ENCODE results near the gene R3HDM2.

The R3HDM2 gene

DNA sequence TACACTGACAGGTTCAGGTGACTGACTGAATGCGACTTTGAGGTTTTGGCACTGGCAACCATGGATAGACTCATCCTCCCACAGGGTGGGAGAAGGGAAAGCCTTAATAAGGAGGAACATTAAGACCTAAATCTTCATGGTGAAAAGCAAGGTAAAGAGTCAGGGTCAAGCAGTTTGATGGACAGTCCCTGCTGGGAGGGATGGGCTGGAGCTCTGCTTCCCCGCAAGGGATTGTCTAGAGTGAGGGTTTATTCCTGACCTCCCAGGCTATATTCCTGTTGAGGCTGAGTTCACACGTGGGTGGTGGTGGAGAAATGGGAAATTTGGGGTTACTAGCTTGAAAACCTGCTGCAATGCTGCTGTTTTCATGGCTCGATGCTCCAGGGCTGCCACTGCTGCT, 170.5 kb downstream of the R3HDM2 start:
- no peak for DNase-seq

DNA sequence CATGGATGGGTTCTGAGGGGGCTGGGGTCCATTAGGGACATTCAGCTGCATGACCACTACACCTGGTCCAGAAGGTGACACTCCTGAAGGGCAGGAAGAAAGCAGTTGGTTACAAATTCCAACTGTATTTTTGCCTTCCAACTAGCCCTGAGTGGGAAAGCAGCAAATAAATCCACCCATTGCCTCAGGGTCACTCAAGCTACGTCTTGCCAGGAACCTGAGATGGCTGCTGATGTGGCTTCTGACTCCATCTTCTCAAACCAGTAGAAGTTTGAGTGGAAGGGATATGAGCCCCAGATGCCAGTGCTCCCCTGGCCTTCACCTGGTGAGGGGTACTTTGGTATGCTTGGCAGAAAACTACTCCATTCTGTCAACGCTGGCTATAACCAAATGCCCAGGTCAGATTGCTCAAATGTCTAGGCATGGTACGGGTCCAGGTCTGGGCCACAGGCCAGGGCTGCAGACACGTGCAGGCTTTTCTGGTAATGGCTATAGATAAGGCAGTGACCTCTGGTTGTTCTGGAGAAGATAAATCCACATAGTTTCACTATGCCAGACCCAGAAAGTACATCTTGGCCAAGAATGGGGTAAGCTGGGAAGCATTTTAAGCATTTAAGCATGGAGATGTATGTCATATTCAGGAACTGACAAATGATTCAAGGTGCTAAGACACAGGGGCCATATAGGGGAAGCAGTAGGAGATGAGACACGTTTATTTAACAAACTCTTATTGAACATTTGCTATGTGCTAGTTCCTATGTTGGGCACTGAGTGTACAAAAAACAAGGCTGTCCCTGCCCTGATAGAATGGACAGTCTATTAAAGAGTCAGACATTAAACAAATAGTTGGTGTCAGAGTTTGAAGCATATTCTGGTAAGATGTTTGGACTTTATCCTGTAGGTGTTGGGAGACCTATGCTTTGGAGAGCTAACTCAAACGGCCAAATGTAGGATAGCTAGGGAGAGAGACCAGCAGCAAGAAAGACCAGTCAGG, 171.6 kb downstream of the R3HDM2 start:
- DNase-seq, result no peak

DNA sequence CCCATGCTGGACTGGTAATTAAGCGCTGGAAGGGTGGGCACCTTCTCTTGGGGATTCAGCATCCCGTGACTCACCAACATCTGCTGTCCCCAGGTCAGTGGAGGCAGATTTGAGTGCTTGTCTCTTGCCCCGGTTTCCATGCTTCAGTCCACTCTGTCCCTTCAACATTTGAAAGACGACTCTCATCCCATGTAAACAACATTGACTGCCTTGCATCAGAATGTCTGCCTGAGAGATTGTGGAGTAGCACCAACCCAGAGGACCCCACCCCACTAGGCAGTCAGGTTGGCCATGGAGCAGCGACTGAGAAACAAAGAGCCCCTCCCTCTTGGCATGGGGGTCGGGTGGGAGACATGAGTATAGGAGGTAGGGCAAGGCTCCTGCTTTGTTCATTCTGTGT, 174.9 kb downstream of the R3HDM2 start:
- DNase-seq, result no peak

DNA sequence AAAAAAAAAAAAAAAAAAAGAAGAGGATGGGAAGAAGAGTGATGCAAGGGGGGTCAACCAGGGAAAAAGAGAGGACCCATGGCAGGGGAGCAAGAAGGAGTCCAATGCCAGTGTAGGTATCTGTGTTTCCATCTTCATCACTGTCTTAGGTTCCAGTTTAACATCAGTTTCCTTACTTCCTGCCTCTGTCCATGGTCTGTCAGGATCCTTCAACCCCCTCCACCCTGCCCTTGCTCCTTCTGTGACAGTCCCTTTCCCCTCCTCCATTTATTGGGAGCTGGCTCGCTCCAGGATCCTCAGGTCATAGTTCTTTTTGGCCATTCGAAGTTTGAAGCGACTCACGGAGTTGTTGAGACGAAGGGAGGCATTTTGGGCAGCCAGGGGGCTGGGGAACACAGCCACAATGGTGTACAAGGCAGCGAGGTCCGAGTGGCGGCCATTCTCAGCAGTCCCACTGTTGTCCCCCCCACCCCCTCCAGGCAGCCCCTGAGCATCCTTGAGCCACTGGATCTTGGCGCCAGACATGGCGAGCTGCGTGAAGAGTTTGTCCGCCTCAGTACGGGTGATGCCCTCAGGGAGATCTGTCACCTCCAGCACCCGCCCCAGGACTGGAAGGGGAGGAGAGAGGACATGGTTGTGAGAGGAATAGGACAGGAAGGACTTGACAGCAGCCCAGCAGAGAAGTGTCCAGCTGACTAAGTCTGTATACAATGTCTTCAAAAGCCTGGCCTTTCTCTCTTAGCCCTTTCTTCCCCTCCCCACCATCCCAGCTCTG, 176.2 kb downstream of the R3HDM2 start:
- DNase-seq, result no peak

DNA sequence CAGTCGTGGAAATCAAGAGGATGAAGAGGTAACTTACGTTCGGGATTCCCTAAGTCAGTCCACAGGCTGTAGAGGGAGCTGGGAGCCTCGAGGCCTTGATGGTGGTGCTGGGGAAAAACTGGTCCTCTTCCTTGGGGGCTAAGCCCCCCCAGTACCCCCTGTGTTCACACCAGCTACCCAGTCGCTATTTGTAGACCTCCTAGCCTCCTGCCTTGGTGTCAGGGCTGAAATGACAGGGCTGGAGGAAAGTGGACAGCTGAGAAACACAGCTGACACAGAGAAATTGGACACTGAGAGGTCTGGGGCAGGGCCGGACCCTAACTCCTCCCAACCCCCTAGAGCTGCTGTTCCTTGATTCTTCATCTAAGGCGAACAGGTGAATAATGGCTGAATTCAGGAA, 179.9 kb downstream of the R3HDM2 start, which contains the start of gene STAC3:
TSS of gene STAC3 (minus strand) at position 232 of the 400 bp plus-strand sequence. CDS start 1,551 bp downstream, outside the sequence.
- DNase-seq, result no peak

DNA sequence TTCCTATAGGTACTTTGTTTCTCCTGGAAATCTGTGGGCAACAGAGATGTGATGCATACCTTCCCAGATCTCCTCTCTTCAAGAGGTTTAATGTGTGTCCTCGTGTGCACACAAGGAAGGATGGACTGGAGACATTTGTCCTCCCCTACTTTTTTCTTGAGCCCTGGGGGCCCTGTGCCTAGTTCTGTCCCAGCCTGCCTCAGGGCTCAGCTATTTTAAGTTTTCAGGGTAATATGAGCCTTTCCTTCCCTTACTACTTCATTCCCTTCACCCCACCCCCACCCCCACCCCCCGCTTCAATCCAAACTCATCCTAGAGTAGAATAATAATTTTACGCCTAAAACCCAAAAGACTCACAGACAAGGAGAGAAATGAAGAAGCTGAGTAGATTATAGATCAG, 180.3 kb downstream of the R3HDM2 start:
- no peak for DNase-seq

DNA sequence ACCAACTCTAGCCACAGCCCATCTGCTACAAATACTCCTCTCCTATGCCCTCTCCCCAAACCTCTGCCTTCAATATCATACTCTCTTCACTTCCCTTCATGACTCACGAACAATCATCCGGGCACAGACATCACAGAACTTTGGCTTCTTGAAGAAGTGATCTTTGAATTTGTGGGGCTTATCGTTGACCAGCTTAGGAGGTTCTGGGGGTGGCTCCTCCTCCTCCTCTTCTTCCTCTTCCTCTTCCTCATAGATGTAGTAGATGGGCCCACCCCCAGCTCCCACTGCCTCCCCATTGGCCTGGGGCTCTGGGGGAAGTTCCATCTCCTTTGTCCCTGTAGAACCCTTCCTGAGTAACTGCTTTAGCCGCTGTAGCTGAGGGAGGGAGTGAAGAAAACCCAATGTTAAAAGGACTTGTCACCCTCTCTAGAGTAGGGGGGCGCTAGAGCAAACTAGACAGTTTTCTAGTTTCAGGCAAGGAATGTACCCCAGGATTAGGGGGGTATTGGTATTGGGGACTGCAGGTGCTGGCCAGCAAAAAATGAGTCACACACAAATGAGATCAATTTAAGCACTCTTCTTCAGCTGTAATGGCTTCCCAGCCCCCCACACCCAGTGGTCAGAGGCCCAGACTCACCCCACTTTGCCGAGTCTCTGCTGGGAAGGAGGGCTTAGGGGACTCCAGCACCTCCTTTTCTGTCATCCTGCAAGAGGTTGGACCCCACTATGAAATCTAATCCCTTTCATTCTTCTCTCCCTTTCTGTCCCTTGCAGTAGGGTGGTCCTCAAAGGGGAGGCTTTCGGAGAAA, 181.7 kb downstream of the R3HDM2 start:
- DNase-seq, result no peak

DNA sequence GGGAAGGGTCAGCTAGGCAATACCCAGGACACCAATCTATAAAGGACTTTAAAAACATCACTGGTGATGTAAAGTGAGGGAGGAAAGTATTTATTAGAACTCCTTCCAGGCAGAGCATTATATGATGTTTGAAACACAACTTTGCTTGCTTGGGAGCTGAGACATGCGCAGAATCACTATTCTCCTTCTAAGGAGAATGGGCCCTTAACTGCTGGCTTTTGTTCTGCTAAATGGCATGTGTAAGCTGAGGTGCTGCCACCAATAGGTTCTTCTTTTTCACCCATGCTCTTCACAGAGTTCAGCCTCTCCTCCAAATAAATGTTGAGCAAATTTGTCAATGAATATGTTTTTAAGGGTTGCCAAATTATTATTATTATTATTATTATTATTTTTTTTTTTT, 183.8 kb downstream of the R3HDM2 start:
- DNase-seq, result no peak

DNA sequence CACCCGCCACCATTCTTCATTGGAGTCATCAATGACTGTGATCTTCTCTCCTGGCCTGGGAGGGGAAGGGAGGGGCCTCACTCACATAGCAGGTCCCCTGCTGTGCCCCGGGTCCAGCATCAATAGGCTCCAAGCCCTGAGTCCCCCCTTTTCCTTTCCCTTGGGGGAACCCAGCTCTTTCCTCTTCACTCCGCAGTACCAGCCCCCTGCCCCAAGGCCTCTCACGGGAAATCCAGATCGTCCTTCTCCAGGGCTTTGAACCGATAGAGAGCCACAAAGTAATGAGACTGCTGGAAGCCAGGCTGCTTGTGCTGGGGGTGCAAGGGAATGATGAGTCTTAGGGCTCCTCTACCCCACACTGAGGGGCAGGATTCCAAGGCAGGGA, 186.5 kb downstream of the R3HDM2 start:
- no peak for DNase-seq

DNA sequence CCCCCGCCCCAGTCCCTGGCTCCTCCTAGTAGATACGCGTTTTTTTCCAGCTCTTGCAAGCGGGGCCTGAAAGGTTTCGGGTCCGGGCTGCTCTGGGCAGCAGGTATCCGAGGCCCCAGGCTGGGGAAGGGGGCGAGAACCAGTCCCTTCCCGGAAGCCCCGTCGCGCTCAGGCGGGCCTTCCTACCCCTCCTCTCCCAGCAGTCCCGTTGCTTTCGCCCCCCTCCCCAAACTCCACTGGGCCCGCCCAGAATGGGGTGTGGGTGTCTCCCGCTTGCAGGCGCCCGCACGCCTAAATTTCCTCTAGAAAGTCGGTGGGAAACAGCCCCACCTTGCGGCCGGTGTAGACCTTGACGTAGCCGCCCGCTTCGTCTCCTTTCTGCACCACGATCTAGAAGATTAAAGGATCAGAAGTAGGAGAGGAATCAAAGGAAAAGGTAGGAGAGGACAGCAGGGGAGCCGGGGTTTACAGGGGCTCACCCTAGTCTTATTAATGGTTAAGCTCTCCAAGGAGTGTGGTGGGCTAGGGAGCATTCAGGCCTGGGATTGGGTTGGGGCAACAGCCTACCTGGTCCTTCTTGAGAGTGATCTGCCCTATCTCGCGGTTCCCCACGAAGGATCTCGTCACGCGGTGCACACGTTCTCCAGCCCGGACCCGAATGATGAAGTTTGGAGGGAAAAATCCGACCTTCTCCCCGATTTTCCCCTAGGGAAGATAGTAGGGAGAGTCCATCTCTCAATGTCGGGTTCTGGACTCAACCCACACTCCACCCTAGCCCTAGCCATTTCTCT, 187.1 kb downstream of the R3HDM2 start:
- DNase-seq, result peak; percentile 86

DNA sequence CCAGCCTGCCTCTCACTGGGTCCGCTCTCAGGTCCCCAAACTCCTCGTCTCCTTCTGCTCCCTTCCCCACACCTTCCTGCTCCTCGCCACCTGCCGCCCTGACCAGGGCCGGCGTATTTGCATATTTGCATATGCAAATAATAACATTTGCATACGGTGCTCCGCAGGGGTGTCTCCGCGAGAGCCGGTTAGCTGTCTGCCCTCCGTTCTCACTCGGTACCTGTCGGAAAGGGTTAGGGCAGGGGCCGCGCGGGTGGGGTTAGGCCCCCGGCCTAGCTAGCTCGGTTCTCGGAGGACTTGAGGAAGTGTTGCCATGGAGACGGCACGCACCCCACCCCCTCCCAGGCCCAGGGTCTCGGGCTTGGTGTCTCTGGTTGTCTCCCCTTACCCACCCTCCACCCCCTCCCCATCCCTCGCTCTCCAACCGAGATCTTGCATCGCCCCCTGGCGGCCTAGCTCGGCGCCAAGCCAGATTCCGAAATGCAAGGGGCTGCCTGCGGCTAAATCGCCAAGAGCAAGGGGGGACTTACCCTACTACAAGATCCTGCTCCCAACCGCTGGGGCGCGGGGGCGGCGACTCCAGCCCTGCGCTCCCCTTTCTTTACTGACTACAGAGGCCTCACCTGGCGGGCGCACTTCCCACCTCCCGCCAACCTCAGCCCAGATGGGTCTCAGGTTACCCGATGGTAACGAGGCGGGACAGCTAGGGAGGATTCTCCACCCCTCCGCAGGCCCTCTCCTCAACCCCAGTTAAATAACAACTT, 188.0 kb downstream of the R3HDM2 start:
- peak; percentile 75 for DNase-seq

DNA sequence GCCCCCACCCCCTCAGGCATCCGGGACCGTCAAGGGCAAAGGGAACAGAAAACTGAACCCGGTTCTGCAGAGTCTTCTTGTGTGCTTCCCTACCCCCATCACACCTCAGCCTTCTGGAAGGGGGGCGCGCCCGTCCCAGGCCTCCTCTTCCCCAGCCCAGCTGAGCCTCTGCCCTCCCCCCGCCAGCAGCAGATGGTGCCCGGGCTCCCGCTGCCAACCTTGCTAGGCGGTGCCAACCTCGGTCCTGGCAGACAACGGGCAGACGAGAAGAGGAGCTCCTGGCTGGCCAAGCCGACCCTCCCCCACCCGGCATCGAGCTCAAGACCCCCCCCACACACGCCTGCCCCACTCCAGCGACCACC, 188.5 kb downstream of the R3HDM2 start:
- no peak for DNase-seq

DNA sequence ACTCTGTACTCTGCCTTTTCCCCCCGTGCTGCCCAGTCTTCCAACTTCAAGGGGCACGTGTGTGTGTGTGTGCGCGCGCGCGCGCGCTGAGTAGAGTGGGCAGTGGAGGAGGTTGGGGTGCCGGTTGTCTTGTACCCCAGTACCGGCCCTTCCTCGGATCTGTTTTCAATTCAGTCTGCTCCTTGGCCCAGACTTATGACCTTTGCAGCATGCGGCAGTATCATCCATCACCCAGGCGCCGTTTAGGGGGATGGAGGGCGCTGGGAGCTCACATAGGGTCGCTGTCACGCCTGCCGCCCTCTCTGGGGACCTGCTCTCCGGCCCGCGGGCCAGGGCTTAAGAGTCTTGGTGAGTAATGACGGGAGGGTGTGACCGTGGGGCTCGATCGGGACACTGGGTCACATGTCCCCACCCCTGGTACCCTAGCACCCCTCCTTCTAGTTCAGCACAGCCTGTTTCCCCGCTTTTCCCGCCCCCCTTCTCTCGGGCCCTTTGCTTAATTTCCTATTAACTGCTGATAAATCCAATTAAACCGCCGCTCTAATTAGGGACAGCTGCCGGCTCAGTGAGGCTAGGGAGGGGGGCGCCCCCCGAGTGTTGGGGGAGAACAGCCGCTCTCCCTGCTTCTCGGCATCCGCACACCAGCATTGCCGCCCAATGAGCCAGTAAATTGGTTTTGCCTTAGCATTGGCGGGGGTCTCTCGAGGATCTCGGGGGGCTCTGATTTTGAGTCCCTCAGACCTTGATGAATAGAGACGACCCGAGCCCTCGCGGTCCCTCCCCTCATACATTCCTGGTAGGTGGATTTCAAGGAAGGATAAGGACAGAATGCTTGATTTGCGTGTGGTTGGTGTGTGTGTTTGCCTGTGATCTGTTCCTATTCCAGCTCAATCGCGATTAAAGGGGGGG, 189.2 kb downstream of the R3HDM2 start:
- DNase-seq, result no peak

DNA sequence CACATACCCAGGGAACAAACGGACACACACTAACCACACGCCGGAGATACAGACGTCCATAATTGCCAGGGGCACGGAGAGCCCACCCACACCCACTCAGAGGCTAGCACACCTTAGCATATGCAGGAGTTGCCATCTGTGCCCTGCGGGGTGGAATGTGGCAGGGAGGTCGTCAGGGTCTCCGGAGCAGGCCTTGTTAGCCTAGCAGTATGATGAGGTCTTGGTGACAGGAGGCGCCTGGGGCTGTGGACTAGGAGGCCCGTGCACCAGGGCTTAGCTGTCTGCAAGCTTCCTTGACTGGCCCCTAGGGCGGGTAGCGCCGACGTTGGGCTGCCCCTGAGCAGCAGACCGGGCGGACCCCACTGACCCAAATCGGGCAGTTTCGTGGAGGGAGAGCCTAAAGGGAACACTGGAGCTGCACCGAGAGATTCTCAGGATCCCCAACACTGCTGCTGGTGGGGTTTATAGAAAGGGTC, 189.9 kb downstream of the R3HDM2 start:
- no peak for DNase-seq

DNA sequence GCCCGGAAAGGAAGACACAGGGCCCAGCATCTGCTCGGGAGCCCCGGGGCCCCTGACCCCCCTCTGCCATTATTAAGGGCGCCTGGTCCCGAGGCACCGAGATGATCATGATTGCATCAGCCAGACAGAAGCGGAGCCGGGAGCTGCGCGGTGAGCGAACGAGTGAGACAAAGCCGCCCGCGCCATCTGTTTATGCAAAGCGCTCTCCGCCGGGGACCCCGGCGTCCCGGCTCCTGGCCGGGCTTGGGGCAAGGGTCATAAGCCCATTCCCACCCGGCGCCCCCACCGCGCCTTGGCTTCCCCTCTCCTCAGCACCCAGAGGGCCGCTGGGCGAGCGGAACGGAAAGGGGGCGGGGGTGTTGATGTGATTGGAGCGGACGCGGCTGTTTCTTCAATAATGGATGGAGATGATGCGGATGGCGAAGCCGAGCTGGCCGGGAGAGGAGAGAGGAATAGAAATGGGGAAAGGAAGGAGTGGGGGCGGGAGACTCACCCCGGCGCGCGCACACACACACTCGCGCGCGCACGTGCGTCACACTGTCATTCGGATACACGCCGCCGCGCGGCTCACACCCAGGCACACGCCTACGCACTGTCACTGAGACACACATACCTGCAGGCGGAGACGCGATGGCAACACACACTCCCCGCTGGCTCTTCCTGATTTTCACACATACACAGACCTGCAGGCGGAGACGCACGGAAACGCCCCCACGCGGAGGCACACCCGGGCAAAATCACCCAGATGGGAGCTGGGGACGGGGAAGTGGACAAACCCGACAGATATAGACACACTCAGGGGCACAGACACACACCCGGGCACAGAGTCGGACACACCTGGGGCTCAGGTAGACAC, 190.5 kb downstream of the R3HDM2 start:
- DNase-seq, result peak; percentile 87

DNA sequence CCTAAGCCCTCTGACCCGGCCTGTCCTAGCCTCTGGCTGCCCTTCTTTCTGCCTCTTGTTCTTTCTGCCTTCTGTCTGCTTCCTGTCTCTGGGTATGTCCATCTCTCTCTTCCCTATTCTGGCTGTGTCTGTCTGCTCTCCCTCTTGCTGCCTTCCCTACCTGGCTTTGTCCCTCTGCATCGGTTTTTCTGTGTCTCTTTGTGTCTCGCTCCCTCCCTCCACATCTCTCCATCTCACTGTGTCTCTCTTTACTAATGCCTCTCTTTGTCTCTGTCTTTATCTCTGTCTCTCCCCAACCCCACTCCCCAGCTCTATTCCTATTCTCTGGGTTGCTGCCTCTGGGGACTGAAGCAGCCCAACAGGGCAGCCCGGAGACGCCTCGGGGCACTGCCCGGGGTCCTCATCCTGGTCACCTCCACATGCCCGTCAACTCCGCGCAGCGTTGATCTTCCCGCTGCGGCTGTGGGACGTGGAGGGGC, 191.2 kb downstream of the R3HDM2 start:
- DNase-seq, result no peak

DNA sequence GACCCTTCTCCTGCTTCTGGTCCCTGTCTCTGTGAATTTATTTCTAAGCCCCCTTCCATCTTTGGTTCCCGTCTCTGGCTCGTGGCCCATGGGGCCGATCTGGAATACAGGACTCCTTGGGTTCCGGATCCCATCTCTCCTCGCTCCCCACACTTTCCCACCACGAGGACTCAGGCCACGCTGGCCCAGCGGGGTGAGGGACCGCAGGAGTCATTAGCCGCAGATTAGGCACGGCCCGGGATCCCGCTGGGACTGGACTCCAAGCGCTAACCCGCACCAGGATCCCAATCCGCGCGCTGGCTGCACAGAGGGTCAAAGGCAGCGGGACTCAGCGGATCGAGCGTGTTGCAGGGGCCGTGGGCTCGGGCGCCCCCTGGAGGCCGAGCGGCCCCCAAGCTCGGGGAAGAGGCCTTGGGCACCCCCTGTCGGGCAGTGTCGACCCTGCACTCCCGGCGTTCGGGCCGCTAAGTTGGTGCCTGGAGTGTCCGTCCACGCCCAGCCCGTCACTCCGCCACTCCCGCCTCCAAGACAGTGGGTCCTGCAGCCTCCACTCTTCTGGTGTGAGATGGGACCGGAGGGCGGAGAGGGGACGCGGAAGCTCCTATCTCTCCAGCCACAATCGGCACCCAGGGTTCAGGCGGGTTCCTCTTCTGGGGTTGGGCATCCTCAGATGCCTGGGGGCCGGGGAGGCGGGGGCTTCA, 191.8 kb downstream of the R3HDM2 start:
- peak; percentile 89 for DNase-seq

Measured in CD4-positive, alpha-beta T cell treated with Interleukin-6 for 4 hours (primary cell).